CD4-positive, alpha-beta T cell treated with Interleukin-15 for 4 hours (primary cell): Measurements from ENCODE around the gene TMLHE.
"Not testable (repeated sequence)": the region's sequence is repeated elsewhere in the genome, so short reads cannot be mapped to it uniquely, and the experiment has no call there.

Experiments used
- DNase-seq: peaks from one replicate; pipeline ENCODE4 v3.0.0-alpha.2; 2020; ENCODE audit warnings: low spot score

TMLHE gene

DNA sequence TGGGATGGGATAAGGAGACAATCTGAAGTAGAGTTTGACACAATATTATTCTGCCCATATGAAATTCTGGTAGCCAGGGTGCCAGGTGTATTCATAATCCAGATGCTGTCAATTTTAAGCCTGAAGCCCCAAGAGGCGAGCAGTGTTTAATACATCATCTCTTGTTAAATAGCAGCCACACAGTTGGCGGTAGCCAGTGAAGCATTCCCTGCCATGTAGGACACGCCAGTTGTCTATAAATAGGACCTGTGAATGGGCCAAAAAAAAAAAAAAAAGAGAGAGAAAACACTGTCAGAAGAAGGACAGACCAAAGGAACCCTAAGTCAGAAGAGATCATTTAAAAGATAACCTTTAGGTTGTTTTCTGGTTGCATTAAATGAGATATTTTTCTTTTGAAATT is 121.3 kb downstream of the TMLHE start:
- not testable (repeated sequence) for DNase-seq

GRCh38 chrX:155477136-155477535 is 135.6 kb downstream of the TMLHE start:
- not testable (repeated sequence) for DNase-seq

DNA sequence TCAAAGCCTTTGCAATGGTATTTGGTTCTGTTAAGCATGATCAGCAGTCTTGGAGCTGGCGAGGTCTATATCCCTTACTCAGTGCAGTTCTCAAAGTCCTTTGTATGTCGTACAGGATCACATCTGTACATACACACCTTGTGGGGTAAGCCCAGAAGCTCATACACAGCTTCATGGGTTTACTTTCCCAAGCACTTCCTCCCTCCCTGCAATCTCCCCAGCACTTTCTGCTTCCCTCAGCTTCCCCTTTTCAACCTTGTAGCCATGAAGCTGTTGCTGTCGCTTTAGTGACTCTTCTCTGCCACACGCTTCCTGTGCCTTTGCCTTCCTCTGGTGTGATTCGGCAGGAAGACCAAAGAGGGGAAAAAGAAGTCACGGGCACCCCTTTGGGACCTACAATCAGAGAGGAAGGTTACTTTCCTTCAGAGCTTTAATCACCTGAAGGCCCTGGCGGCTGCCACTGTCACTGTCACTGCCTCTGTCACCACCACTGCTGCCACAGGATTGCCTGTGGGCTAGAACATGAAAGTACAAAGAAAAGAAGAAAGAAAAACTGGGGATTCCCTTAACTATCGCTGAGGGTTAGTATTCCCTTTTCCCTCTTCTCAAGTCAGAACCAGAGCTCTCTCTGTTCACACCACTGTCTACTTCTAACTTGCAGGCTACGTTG is 146.3 kb downstream of the TMLHE start:
- DNase-seq = not testable (repeated sequence)

DNA sequence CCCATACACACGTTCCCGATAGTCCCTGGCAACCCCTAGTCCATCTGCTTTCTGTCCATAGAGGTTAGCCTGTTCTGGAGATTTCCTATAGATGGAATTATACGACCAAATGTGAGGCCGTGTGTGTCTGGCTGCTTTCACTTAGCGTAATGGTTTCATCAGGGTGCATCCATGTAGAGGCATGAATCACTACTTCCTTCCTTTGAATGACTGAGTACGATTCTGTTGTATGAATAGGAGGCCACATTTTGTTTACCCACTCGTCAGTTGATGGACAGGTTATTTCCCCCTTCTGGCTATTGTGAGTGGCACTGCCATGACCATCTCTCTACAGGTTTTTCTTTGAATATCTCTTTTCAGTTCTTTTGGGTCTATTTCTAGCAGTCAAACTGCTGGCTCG is 152.3 kb downstream of the TMLHE start:
- not testable (repeated sequence) for DNase-seq

GRCh38 chrX:155458471-155458870 is 154.3 kb downstream of the TMLHE start, which contains the start of gene F8A3:
Gene F8A3, minus strand, starts transcription at chrX:155458620. Its CDS starts 20 bp downstream, at chrX:155458600.
- DNase-seq = not testable (repeated sequence)

DNA sequence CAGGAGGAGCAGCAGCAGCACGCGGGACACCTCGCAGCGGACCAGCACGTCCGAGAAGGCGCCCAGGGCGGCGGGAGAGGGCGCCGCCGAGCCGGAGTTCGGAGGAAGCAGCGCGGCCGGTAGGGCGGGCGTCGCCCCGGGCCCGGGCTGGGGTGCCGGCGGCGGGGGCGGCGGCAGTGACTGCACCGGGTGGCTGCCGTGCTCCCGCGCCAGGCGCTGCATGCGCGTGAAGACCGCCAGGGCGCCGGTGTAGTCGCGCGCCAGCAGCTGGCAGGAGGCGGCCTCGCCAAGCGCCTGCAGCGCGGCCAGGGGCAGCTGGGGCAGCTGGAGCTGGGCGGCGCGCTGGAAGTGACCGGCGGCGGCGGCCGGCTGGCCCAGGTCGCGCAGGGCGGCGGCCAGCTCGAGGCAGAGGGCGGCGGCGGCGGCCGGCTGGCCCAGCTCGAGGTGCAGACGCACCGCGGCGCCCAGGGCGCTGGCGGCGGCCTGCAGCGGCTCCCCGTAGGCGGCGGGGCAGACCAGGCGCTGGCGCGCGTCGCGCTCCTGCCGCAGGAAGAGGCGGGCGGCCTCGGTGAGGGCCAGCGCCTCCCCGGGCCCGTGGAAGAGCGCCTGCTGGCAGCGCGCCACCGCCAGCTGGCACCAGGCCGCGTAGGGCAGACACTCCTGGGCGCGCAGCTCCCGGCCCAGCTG is 154.8 kb downstream of the TMLHE start:
- not testable (repeated sequence) for DNase-seq

GRCh38 chrX:155441097-155441496 is 171.7 kb downstream of the TMLHE start:
- DNase-seq = no peak
